HFF-Myc (cell line): ENCODE measurements around the gene KRT72.

ENCODE experiments used
- DNase-seq: peaks from one replicate; pipeline ENCODE4 v3.0.0-alpha.2; 2011; ENCODE audit warnings: low read depth; ENCODE audit errors: extremely low read depth
- H3K4me3 ChIP-seq: replicated peaks from 2 replicates; pipeline ENCODE4 v1.5.1; 2011; ENCODE audit warnings: low read depth, mild to moderate bottlenecking, control low read depth, low read length
- TF ChIP-seq, protein P1 (sequence below): IDR thresholded peaks from 2 replicates; pipeline ENCODE4 v1.5.1; 2012; ENCODE audit warnings: mild to moderate bottlenecking, low read depth, low read length, control low read depth; ENCODE audit errors: missing control alignments

KRT72 gene

DNA sequence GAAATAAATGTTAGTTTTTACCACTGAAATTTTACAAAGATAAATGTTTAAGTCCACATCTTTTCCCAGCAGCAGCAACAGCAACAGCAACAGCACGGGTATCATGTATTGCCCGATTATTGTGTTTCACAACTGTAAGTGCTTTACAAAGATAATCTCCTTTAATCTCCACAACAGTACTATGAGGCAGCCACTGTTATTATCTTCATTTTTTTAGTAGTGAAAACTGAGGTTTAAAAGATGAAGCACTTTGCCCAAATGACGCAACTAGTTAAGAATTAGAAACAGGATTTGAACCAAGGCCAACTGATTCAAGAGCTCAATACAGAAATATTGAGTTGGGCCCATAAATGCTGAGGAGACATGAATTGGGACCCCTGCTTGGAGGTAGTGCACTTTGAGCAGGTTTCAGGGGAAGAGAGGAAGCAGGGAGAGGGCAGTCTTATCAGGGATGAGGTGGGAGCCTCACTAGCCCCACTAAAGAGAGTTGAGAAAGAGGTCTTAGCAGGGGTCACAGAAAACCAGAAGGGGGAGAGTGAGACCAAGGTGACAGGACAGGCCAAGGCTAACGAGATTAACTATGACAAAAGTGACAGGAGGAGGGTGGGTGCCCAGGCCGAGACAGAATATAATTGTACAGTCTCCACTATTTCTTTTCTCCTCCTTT is 35.5 kb upstream of the KRT72 start:
- TF ChIP-seq, protein P1, sequence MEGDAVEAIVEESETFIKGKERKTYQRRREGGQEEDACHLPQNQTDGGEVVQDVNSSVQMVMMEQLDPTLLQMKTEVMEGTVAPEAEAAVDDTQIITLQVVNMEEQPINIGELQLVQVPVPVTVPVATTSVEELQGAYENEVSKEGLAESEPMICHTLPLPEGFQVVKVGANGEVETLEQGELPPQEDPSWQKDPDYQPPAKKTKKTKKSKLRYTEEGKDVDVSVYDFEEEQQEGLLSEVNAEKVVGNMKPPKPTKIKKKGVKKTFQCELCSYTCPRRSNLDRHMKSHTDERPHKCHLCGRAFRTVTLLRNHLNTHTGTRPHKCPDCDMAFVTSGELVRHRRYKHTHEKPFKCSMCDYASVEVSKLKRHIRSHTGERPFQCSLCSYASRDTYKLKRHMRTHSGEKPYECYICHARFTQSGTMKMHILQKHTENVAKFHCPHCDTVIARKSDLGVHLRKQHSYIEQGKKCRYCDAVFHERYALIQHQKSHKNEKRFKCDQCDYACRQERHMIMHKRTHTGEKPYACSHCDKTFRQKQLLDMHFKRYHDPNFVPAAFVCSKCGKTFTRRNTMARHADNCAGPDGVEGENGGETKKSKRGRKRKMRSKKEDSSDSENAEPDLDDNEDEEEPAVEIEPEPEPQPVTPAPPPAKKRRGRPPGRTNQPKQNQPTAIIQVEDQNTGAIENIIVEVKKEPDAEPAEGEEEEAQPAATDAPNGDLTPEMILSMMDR: no peak

DNA sequence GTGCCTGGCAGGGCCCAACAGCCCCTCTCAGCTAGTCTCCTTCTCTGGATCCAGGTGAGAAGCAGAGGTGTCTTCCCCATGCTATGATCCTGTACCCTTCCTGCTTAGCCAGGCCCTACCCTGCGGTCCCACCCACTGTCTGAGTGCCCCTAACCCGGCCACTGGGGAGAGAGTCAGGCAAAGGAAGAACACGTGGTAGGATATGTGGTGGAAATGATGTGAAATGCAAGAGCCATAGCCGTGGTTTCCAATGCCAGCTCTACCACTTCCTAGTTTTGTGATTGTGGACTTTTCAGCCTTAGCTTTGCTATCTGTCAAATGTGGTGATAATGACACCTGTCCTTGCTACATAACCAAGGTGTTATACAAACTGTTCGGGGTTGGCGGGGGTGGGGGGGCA is 34.9 kb upstream of the KRT72 start:
- DNase-seq: no peak
- TF ChIP-seq, protein P1: no peak
- no peak overlapping the region for H3K4me3 ChIP-seq

More for the DNA sequence above, 35.5 kb upstream of the KRT72 start:
- DNase-seq: no peak
- H3K4me3 ChIP-seq: no peak overlapping the region

DNA sequence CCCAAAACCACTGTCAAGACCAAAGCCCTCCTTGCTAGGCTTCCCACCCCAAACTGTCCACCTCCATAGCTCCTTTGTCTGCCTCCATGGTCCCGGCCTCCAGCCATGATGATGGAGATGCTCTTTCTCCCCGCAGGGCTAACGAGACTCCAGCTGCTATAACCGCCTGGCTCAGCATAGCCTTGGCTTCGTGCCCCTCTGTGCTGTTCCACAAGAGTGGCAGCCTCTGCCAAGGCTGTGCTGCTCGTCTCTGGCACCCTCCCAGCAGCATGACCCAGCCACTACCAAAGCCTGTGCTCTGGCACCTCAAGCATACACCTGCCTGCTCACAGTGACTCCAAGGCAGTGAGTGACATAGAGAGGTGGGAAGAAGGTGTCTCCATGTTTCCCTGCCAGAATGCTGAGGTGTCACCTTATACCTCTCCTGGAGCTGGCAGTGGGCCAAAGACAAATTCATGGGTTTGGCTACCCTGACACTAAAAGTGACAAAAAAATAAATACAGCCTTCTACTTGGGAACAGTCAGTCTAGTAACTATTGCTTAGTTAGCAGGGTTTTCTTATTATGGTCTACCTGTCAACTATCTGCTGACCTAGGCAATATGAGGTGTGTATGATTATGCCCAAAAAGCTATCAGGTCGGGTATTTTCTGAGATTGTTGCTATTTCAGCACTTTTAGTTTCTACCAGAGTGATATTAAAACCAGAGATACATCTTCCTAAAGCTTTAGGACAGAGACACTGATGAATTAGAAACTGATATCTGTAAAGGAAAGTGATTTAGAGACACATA is 33.2 kb upstream of the KRT72 start:
- TF ChIP-seq, protein P1: no peak
- H3K4me3 ChIP-seq: no peak overlapping the region
- DNase-seq: no peak

DNA sequence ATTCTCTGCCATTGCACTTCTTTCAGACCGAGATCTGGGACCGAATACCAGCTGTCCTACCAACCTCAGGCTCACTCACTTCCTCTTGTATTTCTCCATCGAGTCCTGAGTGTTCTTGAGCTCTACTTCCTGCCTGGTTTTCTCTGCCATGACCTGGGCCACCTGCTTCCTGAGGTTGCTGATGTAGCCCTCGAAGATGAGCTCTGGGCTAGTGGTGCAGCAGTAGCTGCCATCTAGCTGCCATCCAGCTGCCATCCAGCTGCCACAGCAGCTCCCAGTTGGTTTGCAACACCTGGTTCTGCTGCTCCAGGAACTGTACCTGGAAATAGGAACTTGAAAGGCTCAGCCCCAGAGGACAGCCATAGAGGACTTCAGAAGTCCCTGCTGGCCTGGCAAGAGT is 32.1 kb upstream of the KRT72 start:
- no peak for DNase-seq
- no peak overlapping the region for H3K4me3 ChIP-seq
- TF ChIP-seq, protein P1: no peak

DNA sequence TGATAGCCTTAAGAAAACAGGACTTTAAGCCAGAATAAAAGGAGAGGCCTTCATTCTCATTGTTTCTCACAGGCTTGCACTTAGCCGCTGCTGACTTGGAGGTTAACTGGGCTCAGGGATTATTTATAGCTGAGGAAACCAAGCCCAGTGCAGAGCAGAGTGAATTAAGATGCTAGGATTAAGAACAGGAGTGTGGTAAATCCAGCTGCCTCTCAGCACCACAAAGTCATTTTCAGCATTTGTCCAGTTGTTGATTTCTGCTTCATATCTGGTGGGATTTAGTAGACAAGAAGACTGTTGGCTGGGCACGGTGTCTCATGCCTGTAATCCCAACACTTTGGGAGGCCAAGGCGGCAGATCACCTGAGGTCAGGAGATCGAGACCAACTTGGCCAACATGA is 31.4 kb upstream of the KRT72 start:
- DNase-seq: no peak
- TF ChIP-seq, protein P1: no peak
- no peak overlapping the region for H3K4me3 ChIP-seq

DNA sequence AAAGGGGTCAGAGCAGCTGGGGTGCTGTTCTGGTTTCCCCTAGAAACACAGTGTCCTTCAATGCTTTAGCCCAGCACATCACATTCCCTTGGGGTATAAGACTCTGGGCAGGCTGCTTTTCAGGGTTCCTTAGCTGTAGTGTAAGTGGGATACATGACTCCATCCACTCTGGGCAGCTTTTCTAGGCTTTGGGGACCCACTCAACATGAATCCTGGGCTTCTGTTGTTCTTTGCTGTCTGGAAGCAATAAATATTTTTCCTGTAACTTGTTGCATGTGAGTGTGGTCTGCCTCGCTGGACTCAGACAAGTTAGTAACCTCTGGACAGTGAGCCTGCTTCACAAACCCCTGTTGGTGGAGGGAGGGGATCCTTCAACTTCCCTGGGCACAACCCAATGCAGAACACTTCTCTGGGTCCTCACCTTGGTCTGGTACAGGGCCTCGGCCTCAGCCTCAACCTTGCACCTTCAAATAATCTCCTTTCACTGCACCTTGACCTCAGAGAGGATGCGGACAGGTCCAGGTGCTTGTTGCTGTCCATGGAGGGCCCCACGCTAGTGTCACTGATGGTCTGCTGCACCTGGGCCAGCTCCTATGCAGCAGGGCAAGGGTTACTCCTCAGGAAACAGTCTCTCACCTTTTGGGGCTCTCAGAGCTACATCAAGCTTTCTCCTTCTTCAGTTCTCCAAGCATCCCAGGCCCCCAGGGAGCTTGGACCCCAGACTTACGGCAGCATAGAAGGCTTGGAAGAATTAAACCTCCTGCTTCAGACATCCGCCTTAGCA is 30.6 kb upstream of the KRT72 start:
- DNase-seq: no peak
- H3K4me3 ChIP-seq: no peak overlapping the region
- TF ChIP-seq, protein P1: no peak
